K562 (cell line): ENCODE measurements around the gene C6orf62. TPM values are rescaled to one million over a fixed set of nuclear protein-coding genes. Genes with fewer than 3 reads are reported as not detected.

Experiments used
- ATAC-seq: fragments of 200-7000 bp; cut with Tn5 transposase; 3 replicates; pipeline ENCODE4 v1.9.1; 2020; ENCODE audit warnings: moderate library complexity
- BruUV-seq: library from RNA; stranded (reverse); fragments of 400-500 nt; replicated peaks from 2 replicates; lab custom pipeline; 2021; lab: Mats Ljungman, UMichigan
- CTCF ChIA-PET: fragments of 300-600 bp; formaldehyde crosslinking; extraction: SDS; loops from one replicate; lab custom pipeline; 2021; ENCODE audit warnings: low intra/inter-chr PET ratio; lab: Yijun Ruan, JAX
- POLR2A ChIA-PET: fragments of 300-600, 350-650 bp; sonication (Branson Sonifier 250); formaldehyde crosslinking; extraction: SDS; loops from one replicate; lab custom pipeline; 2021; ENCODE audit warnings: antibody characterized with exemption, inconsistent platforms; lab: Yijun Ruan, JAX
- DNase-seq, 4 experiments: peaks; one replicate each; pipeline versions ENCODE4 v3.0.0 to v3.0.0-alpha.2; 2011 to 2018; ENCODE audit warnings: low spot score in 3 of 4, mixed read lengths in 3 of 4; ENCODE audit errors: extremely low read depth in 1 of 4
- FAIRE-seq: peaks from 2 replicates; lab custom pipeline; 2011; peaks lifted over from hg19 to GRCh38; lab: Jason Lieb, UNC
- H2AFZ ChIP-seq: 2 replicates; pipeline ENCODE4 v1.6.0; 2011; ENCODE audit warnings: low read depth, low read length, control low read depth, inconsistent platforms
- H3K27ac ChIP-seq: fragments of 200-600 bp; 3 replicates; pipeline ENCODE4 v1.8.0; 2011; ENCODE audit warnings: low read depth, mild to moderate bottlenecking, control low read depth, inconsistent platforms, low read length, moderate library complexity, mixed read lengths; ENCODE audit errors: extremely low read depth
- H3K27me3 ChIP-seq, 2 experiments: fragments of 300-600 bp in 1 of 2; 2 replicates in 1 of 2; 3 replicates in 1 of 2; pipeline versions ENCODE4 v1.6.0 to v1.8.0; 2011; ENCODE audit warnings: inconsistent platforms in 2 of 2, low read length in 2 of 2, mild to moderate bottlenecking in 1 of 2, mixed read lengths in 1 of 2, moderate library complexity in 1 of 2; ENCODE audit not compliant: control insufficient read depth in 2 of 2, insufficient read depth in 2 of 2
- H3K36me3 ChIP-seq: fragments of 300-600 bp; 3 replicates; pipeline ENCODE4 v1.8.0; 2011; ENCODE audit warnings: mild to moderate bottlenecking, low read length, inconsistent platforms; ENCODE audit not compliant: control insufficient read depth, insufficient read depth
- H3K4me1 ChIP-seq, 2 experiments: fragments of 200-600 bp in 1 of 2; replicated peaks in 1 of 2; 2 replicates in 1 of 2; 3 replicates in 1 of 2; pipeline versions ENCODE4 v1.5.1 to v1.8.0; 2011; ENCODE audit warnings: inconsistent platforms in 2 of 2, low read length in 2 of 2, mild to moderate bottlenecking in 1 of 2, mixed read lengths in 1 of 2, moderate library complexity in 1 of 2; ENCODE audit not compliant: control insufficient read depth in 2 of 2, insufficient read depth in 2 of 2
- H3K4me2 ChIP-seq: 2 replicates; pipeline ENCODE4 v1.6.1; 2011; ENCODE audit warnings: low read length, control low read depth, inconsistent platforms, mixed read lengths; ENCODE audit not compliant: insufficient read depth
- H3K4me3 ChIP-seq: fragments of 200-600 bp; sonication (generic), shearing (Covaris generic); 2 replicates; pipeline ENCODE4 v1.5.1; 2016; ENCODE audit warnings: control low read depth, inconsistent platforms
- H3K79me2 ChIP-seq: fragments of 200-600 bp; 3 replicates; pipeline ENCODE4 v1.8.0; 2011; ENCODE audit warnings: low read length, inconsistent platforms; ENCODE audit not compliant: control insufficient read depth, insufficient read depth
- H3K9ac ChIP-seq, 2 experiments: 2 replicates each; pipeline versions ENCODE4 v1.6.0 to v1.6.1; 2011; ENCODE audit warnings: low read depth in 2 of 2, low read length in 2 of 2, control low read depth in 1 of 2, inconsistent platforms in 1 of 2, mild to moderate bottlenecking in 1 of 2, mixed read lengths in 1 of 2; ENCODE audit not compliant: insufficient read depth in 1 of 2
- H3K9me1 ChIP-seq: one replicate; pipeline ENCODE4 v1.6.0; 2011; ENCODE audit warnings: inconsistent platforms, mild to moderate bottlenecking, low read length, moderate library complexity; ENCODE audit not compliant: control insufficient read depth, insufficient read depth
- H3K9me3 ChIP-seq: replicated peaks from 2 replicates; pipeline ENCODE4 v1.5.1; 2011; ENCODE audit warnings: low read depth, low read length, inconsistent platforms; ENCODE audit not compliant: control insufficient read depth, insufficient read depth
- H4K20me1 ChIP-seq: replicated peaks from 2 replicates; pipeline ENCODE4 v1.6.1; 2011; ENCODE audit warnings: low read length, inconsistent platforms, mixed read lengths; ENCODE audit not compliant: control insufficient read depth, insufficient read depth
- ATF1 ChIP-seq, 2 experiments: fragments of 450-650 bp in 1 of 2; IDR thresholded peaks; 2 replicates each; pipeline ENCODE4 v1.6.1; 2016; ENCODE audit warnings: missing compliant biosample characterization in 1 of 2, missing genetic modification characterization in 1 of 2
- EP400 ChIP-seq: fragments of 450-650 bp; IDR thresholded peaks from 2 replicates; pipeline ENCODE4 v1.6.1; 2017; ENCODE audit warnings: antibody characterized with exemption, mild to moderate bottlenecking, moderate library complexity
- FOXJ3 ChIP-seq: sonication (generic); formaldehyde crosslinking; IDR thresholded peaks from 2 replicates; pipeline ENCODE4 v1.4.0; 2020; ENCODE audit warnings: mild to moderate bottlenecking, missing genetic modification reagents
- HNRNPK ChIP-seq: fragments of 200-400 bp; formaldehyde crosslinking; IDR thresholded peaks from one replicate; pipeline ENCODE4 v1.6.1; 2018; ENCODE audit warnings: mild to moderate bottlenecking, low read depth, low read length; ENCODE audit not compliant: poor library complexity, severe bottlenecking
- KAT7 ChIP-seq: sonication (generic); formaldehyde crosslinking; IDR thresholded peaks from 2 replicates; pipeline ENCODE4 v1.8.0; 2022; ENCODE audit warnings: missing genetic modification reagents, mild to moderate bottlenecking, borderline replicate concordance
- PHTF2 ChIP-seq: fragments of 250-450 bp; sonication (Bioruptor Pico); IDR thresholded peaks from 2 replicates; pipeline ENCODE4 v1.5.0; 2021; ENCODE audit warnings: mild to moderate bottlenecking
- PTBP1 ChIP-seq: fragments of 200-400 bp; formaldehyde crosslinking; IDR thresholded peaks from 2 replicates; pipeline ENCODE4 v1.6.1; 2017; ENCODE audit warnings: low read depth, low read length
- XRCC5 ChIP-seq: fragments of 200-400 bp; formaldehyde crosslinking; IDR thresholded peaks from 2 replicates; pipeline ENCODE4 v1.6.1; 2017; ENCODE audit warnings: low read depth, mild to moderate bottlenecking, low read length
- ZNF175 ChIP-seq: fragments of 200-800 bp; sonication (Bioruptor generic); IDR thresholded peaks from 2 replicates; pipeline ENCODE4 v1.6.1; 2016; ENCODE audit warnings: low read depth, mild to moderate bottlenecking, missing genetic modification characterization, missing compliant biosample characterization
- ZNF239 ChIP-seq: fragments of 250-450 bp; sonication (Bioruptor Pico); IDR thresholded peaks from 2 replicates; pipeline ENCODE4 v1.4.0; 2020; ENCODE audit warnings: mild to moderate bottlenecking
- ZSCAN29 ChIP-seq: fragments of 450-650 bp; IDR thresholded peaks from 2 replicates; pipeline ENCODE4 v1.6.1; 2017
- WGBS: fragments of 100-300 bp; shearing (Covaris generic); methylation state at CpG from one replicate; pipeline ENCODE4 v1.1.6; 2016; ENCODE audit warnings: low coverage, mixed read lengths; ENCODE audit not compliant: insufficient coverage; ENCODE audit errors: missing lambda C conversion rate; 5-methylcytosine and 5-hydroxymethylcytosine counted together
- in situ Hi-C: fragments of 300-500 bp; cut with MboI; formaldehyde crosslinking; loops from 4 replicates; pipeline ENCODE4 v1.15.0; 2018; ENCODE audit warnings: inconsistent platforms, mixed read lengths
- intact Hi-C: fragments of 100-400 bp; cut with micrococcal nuclease; formaldehyde crosslinking; loops from 2 replicates; pipeline ENCODE4 v1.14.2; 2022
- polyA plus RNA-seq, 8 experiments: library from polyadenylated mRNA; depleted of rRNA in 4 of 8; stranded (reverse) in 5 of 8; unstranded in 3 of 8; fragments of >200 nt; fragmentation: Nextera tagmentation in 2 of 8; fragmentation: Illumina TruSeq in 1 of 8; extraction: Ambion mirVana in 2 of 8; extraction: Trizol in 1 of 8; gene quantifications; 2 replicates each; pipeline versions ENCODE4 v1.2.1 to v1.2.3, GENCODE V29; 2011 to 2014; ENCODE audit warnings: inconsistent platforms in 1 of 8, missing spikeins in 1 of 8
- total RNA-seq, 7 experiments: library from RNA; depleted of rRNA in 6 of 7; stranded (reverse); fragments of >200 nt in 6 of 7; fragmentation: Illumina TruSeq in 2 of 7; extraction: Trizol in 2 of 7; gene quantifications; 2 replicates each; pipeline versions ENCODE4 v1.2.1 to v1.2.3, GENCODE V29; 2011 to 2021; ENCODE audit warnings: low replicate concordance in 1 of 7
- TF ChIP-seq, protein P1 (sequence below): fragments of 250-450 bp; sonication (Bioruptor Pico); IDR thresholded peaks from 2 replicates; pipeline ENCODE4 v1.8.0; 2021; ENCODE audit warnings: borderline replicate concordance, mild to moderate bottlenecking, moderate library complexity; ENCODE audit not compliant: poor library complexity, severe bottlenecking
- TF ChIP-seq, protein P2 (sequence below): fragments of 450-650 bp; IDR thresholded peaks from 2 replicates; pipeline ENCODE4 v1.6.1; 2017; ENCODE audit warnings: antibody characterized with exemption

C6orf62 gene
- total and polyA plus RNA-seq, 9 of the 15 experiments (the other 6 are each of a cell fraction or from before 2014, with no cell fraction given): 48.5 to 579 (median 111) TPM

DNA sequence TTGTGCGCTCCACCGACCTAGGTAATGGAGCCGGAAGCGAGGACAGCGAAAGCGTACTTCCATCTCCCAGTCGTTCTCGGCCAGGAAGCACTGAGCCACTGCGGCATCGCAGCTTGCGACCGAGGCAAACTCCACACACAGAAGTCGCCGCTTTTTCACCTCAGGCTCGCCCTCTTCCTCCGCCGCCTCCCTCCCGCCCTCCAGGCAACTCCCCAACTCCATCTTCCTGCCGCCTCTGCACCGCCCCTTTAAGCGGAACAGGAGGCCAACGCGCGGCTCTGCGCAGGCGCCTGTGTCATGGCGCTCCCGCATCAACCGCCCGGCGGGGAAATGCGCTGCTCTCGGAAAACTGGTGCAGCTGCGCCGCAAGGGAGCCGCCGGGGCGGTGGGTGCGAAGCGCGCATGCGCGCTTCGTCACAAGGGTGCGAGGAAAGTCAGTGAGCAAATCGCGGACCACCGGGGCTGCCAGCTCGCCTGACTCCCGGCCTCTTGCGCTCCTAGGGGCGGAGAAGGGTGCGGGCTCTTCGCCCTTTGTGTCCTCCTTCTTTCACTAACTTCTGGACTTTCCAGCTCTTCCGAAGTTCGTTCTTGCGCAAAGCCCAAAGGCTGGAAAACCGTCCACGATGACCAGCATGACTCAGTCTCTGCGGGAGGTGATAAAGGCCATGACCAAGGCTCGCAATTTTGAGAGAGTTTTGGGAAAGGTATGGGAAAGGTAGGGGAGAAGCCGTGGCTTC lies 52.1 kb downstream of the C6orf62 start, which contains the start of the genes ACOT13 and TDP2:
ACOT13 (plus strand) TSS at position 437 of the 737 bp plus-strand sequence; CDS start at position 624, 187 bp downstream.
TDP2 (minus strand) TSS at position 259 of the 737 bp plus-strand sequence; CDS start at position 222, 37 bp downstream.
- in situ Hi-C loops (no loop called here), intact Hi-C loops (loop anchor here (2.0 kb wide), 2 partner anchors 52 to 84 kb away; partner anchors contain the start of gene C6orf62)
- peaks cover 38% of the 10 kb centered on the region for H3K36me3 ChIP-seq
- ChIA-PET CTCF (interaction anchor here (0.8 kb wide), 1 partner anchor 86 kb away, joined by 5 read pairs; no protein-coding TSS in a partner anchor), POLR2A (interaction anchor here (0.5 to 2.8 kb wide), 13 partner anchors 8 to 425 kb away, joined by 3 to 22 read pairs (median 4); partner anchors contain the start of genes C6orf62 and KIAA0319)
- BruUV-seq: no TSS peak
- FAIRE-seq (peak; percentile 89), ATAC-seq (peak; percentile 91), DNase-seq (peak; percentile 97 to 100 (median 98))
- H3K9me1 ChIP-seq: no peaks in the 10 kb centered on the region
- H2AFZ ChIP-seq: peak within 1 kb of the TSS; percentile 96
- no peaks in the 10 kb centered on the region for H4K20me1 ChIP-seq
- H3K9me3 ChIP-seq: 0 out of 2 replicates have a peak, but pooled peaks cover 3% of the 10 kb centered on the region
- peak within 1 kb of the TSS; percentile 95 for H3K4me2 ChIP-seq
- peak within 1 kb of the TSS; percentile 91 for H3K27ac ChIP-seq
- peak within 1 kb of the TSS; percentile 63 for H3K4me3 ChIP-seq
- H3K4me1 ChIP-seq: peaks cover 8 to 12% of the 10 kb centered on the region in 2 experiments; a peak in 4 of 5 replicates
- H3K27me3 ChIP-seq: no peaks in the 10 kb centered on the region
- H3K9ac ChIP-seq: peak within 1 kb of the TSS; percentile 96 to 99
- peaks cover 60% of the 10 kb centered on the region for H3K79me2 ChIP-seq
- WGBS: 1% methylated on average over 62 of the region's 62 CpGs
- TF ChIP-seq, protein P1, sequence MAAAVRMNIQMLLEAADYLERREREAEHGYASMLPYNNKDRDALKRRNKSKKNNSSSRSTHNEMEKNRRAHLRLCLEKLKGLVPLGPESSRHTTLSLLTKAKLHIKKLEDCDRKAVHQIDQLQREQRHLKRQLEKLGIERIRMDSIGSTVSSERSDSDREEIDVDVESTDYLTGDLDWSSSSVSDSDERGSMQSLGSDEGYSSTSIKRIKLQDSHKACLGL (CRISPR knock-in tag): no peak
- TF ChIP-seq XRCC5 (no peak; the same call in none of the 2 replicates), FOXJ3 (CRISPR knock-in tag) (no peak), ZSCAN29 (no peak), HNRNPK (no peak), KAT7 (CRISPR knock-in tag) (no peak), ZNF239 (CRISPR knock-in tag) (peak; percentile 60; the same call in 1 of the 2 replicates), ZNF175 (no peak), PHTF2 (CRISPR knock-in tag) (no peak), EP400 (peak; percentile 88), PTBP1 (no peak), ATF1 (CRISPR knock-in tag; IDR thresholded peaks at IDR 0.05) (no peak), ATF1 (tag; IDR thresholded peaks at IDR 0.05) (peak; percentile 84)
- TF ChIP-seq, protein P2, sequence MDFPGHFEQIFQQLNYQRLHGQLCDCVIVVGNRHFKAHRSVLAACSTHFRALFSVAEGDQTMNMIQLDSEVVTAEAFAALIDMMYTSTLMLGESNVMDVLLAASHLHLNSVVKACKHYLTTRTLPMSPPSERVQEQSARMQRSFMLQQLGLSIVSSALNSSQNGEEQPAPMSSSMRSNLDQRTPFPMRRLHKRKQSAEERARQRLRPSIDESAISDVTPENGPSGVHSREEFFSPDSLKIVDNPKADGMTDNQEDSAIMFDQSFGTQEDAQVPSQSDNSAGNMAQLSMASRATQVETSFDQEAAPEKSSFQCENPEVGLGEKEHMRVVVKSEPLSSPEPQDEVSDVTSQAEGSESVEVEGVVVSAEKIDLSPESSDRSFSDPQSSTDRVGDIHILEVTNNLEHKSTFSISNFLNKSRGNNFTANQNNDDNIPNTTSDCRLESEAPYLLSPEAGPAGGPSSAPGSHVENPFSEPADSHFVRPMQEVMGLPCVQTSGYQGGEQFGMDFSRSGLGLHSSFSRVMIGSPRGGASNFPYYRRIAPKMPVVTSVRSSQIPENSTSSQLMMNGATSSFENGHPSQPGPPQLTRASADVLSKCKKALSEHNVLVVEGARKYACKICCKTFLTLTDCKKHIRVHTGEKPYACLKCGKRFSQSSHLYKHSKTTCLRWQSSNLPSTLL: no peak
